Prostate gland (tissue), 2 donors: ENCODE data around the gene PDXP.

Experiments
- POLR2A ChIP-seq: fragments of 450-650 bp; IDR thresholded peaks from one replicate; pipeline ENCODE4 v1.6.1; 2016; ENCODE audit warnings: antibody characterized with exemption, mild to moderate bottlenecking
- POLR2AphosphoS5 ChIP-seq: sonication (generic); formaldehyde crosslinking; IDR thresholded peaks from one replicate; pipeline ENCODE4 v1.6.1; 2017; ENCODE audit warnings: antibody characterized with exemption
- TF ChIP-seq, protein P1 (sequence below), 4 experiments: fragments of 200-600 bp in 2 of 4; fragments of 450-650 bp in 2 of 4; sonication (generic) in 2 of 4; IDR thresholded peaks; 1 replicate in 3 of 4; 2 replicates in 1 of 4; pipeline ENCODE4 v1.5.1; 2016 to 2019; ENCODE audit warnings: antibody characterized with exemption in 4 of 4, mild to moderate bottlenecking in 2 of 4, moderate library complexity in 2 of 4

DNA sequence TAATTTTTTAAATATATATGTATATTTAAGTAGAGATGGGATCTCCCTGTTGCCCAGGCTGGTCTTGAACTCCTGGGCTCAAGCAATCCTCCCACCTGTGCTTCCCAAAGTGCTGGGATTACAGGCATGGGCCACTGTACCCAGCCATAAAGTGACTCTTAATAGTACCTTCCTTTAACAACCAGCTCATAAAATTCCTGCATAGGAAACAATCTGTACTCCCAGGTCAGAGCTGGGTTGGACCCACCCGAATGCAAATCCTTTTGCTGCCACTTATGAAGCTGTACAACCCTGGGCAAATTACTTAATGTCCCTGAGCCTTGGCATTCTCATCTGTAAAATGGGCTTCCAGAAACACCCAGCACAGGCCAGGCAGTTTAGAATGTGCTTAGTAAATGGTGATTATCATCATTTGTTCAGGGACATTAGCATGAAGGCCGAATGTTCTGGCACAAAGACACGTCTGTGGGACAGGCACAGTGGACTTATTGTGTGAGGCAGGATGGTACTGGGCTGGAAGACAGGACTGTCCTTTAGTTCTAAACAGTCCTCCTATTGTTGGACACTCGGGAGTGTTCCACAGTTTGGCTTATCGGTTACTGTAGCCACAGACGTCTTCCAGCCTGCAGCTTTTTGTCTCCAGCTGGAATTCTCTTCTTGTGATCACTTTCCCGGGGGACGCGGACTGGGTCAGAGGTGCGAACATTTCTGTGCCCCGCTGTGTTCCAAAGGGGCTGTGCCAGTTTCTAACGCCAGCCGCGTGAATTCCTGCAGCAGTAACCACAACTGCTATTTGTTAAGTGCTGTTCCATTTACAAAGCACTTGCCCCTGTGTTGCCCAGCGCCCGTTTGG, 6.0 kb downstream of the PDXP start:
- TF ChIP-seq, protein P1, sequence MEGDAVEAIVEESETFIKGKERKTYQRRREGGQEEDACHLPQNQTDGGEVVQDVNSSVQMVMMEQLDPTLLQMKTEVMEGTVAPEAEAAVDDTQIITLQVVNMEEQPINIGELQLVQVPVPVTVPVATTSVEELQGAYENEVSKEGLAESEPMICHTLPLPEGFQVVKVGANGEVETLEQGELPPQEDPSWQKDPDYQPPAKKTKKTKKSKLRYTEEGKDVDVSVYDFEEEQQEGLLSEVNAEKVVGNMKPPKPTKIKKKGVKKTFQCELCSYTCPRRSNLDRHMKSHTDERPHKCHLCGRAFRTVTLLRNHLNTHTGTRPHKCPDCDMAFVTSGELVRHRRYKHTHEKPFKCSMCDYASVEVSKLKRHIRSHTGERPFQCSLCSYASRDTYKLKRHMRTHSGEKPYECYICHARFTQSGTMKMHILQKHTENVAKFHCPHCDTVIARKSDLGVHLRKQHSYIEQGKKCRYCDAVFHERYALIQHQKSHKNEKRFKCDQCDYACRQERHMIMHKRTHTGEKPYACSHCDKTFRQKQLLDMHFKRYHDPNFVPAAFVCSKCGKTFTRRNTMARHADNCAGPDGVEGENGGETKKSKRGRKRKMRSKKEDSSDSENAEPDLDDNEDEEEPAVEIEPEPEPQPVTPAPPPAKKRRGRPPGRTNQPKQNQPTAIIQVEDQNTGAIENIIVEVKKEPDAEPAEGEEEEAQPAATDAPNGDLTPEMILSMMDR (IDR thresholded peaks at IDR 0.05), result no peak
- TF ChIP-seq POLR2A (no peak), POLR2AphosphoS5 (no peak)
